CD4-positive, alpha-beta T cell treated with Interleukin-4 for 1 hour (primary cell): ENCODE results near the gene AP1S2.
"Not testable (repeated sequence)": the region's sequence is repeated elsewhere in the genome, so short reads cannot be mapped to it uniquely, and the experiment has no call there.

Experiments
- DNase-seq, 2 donors: peaks; one replicate each; pipeline ENCODE4 v3.0.0-alpha.2; 2020 to 2022

Gene AP1S2

DNA sequence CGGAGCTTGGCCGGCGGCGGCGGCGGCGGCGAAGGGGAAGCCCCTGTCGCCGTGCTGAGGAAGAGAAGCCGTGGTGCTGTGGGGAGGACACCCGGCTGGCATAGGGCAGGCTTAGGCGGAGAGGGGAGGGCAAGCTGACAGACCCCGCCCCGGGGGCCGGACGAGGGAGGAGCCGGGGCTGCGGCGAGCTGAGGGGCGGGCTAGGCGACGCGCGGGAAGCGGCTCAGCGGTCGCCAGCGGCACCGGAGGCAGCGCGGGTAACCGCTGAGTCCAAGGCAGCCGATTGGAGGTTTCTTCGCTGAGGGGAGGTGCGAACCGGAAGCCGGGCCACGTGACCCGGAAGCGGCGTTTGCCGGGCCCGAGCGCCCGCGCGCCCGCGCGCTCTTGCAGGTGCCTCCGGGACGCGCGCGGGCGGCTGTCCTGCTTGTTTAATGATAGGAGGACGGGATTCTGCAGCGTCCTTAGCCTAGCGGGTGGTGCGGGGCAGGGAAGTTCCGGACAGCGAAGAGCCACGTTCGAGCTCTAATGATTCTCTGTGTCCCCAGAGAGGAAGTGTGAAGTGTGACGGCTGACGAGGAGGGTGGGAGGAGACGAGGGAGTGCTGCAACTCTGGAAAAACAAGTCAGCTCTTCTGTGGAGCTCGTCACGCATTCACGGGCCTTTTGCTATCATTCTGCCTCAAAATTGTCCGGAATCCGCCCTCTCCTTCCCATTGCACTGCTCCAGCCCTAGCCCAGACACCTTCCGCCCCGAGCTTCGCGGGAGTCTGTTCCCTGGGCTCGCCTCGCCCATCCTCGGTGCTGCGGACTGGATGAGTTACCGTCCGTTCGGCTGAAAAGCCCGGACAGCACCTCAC is at the start of gene AP1S2:
AP1S2 (minus strand) TSS at position 102 of the 856 bp plus-strand sequence. CDS start 2,289 bp downstream, outside the sequence.
- peak; percentile 95 to 98 for DNase-seq

DNA sequence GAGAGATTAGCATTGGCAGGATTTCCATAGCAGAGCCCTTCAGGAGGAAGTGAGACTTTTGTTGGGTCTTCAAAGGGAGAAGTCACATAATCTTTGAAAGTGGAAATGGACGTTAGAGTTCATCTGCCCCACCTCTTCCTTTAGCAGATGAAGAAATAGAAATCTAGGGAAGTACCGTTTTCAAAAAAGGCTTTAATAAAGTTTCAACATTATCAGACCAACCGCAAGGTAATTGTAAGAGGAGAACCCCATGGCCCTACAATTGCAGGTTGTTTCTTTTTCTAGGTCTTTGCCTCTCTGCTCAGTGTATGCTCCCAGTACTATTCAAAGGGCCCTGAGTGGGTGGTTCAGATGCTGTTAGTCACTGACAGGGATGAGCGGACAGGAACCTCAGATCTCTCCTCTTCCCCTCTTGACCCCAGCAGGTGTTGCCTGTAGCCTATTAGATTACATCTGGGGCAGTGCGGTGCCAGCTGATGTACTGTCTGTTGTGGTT is 48.6 kb upstream of the AP1S2 start:
- peak; percentile 9 to 26 for DNase-seq

- no peak for DNase-seq
Observed at GRCh38 chrX:15895334-15895733, 40.7 kb upstream of the AP1S2 start.

- no peak for DNase-seq
Observed at GRCh38 chrX:15894724-15895123, 40.1 kb upstream of the AP1S2 start.

DNA sequence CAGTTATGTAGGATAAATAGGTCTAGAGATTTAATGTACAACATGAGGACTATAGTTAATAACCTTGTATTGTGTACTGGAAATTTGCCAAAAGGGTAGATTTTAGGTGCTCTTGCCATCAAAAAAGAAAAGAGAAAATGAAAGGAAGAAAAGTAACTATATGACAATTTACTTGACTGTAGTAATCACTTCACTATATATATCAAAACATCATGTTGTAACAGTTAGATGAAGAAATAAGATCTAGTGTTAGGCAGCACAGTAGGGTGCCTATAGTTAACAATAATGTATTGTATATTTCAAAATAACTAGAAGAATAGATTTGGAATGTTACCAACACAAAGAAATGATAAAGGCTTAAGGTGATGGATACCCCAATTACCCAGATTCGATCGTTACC is 35.9 kb upstream of the AP1S2 start:
- DNase-seq = no peak

- DNase-seq = no peak
Observed at GRCh38 chrX:15888062-15888461, 33.4 kb upstream of the AP1S2 start.

DNA sequence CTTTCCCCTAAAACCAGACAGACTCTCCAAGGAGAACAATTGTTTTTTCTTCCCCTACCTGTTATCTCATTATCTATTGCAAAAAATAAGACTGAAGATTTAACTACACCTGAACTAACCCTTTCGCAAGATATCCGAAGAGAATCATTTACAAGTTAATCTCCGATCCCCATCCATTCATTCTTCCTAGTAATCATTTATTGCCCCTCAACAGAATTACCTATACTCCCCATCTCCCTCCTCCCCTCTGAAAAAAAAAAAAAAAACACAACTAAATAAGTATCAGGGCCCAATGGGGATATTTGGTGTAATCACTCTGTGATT is 28.9 kb upstream of the AP1S2 start:
- DNase-seq = no peak

GRCh38 chrX:15882704-15883539 is 28.3 kb upstream of the AP1S2 start:
- peak in 1 of 2 donors; percentile 35 for DNase-seq

- DNase-seq = no peak
Observed at GRCh38 chrX:15881381-15881897, 26.8 kb upstream of the AP1S2 start.

- not testable (repeated sequence) for DNase-seq
Observed at GRCh38 chrX:15877914-15878313, 23.3 kb upstream of the AP1S2 start.

DNA sequence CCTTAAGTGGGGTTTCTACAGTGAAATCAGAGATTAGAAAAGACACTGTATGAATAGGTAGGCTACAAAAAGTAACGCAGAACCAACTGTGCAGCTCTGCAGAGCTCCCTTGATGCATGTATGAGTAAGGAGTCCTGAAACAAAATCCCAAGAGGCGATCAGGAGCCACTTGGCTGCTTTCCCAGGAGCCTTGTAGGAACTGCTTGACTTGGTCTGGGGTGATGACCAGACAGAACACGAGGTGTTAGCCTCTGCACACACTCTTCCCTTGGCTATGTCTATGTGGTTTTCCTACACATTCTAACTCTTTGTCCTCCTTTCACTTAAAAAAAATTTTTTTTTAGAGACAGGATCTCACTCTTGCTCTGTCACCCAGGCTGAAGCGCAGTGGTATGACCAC is 22.8 kb upstream of the AP1S2 start:
- no peak for DNase-seq

DNA sequence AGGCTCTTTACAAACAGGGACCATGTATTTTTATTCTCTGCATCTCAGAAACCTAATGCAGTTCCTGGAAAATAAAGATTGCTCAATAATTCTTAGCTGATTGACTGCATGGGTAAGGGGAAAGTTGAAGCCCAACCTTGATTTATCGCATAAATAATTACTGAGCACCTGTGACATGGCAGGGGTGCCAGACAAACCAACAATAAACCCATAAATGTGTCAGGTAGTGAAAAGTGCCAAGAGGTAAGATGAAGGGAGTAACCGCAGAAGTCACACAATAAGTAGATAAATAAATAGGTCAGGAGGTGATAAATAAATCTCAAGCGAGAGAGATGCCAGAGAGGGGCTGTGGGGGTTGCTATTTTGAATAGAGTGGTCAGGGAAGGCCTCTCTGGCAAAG is 20.1 kb upstream of the AP1S2 start:
- no peak for DNase-seq

DNA sequence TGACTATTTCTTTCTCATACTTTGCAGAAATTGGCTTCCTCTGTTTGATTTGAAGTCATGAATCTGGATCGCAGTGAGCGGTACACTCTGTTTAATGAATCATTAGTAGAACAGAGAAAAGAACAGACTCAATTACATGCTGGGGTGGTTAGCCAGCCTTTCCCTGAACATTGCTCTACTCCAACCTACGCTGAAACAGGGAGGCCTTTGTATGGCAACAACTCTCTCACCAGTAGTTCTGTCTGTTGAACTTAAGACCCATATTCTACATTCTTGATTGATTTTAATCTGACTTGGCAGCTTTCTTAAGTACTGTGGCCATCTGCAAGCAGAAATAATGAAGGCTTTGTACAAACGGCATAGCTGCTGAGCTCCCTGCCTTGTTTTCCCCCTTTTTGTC is 19.0 kb upstream of the AP1S2 start:
- DNase-seq = no peak

DNA sequence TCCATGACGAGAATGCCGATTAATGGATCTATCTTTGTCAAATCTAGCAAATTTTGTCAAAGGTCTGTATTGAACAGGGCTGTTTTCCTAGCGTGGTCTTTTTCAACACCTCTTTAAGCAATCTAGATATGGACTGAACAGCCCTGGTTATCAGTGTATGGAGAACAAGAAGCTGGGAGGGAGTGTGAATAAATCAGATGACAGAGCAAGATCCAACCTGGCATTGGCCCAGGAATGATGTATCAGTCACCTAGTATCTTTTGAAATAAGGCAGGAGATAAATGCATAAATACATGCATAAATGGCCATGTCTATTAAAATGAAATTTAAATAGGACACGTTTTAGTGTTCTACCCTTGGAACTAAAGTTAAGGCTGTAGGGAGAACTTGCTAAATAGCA is 15.7 kb upstream of the AP1S2 start:
- no peak for DNase-seq

GRCh38 chrX:15869695-15870094 is 15.1 kb upstream of the AP1S2 start:
- DNase-seq = no peak

GRCh38 chrX:15866147-15866546 is 11.5 kb upstream of the AP1S2 start:
- DNase-seq = no peak

DNA sequence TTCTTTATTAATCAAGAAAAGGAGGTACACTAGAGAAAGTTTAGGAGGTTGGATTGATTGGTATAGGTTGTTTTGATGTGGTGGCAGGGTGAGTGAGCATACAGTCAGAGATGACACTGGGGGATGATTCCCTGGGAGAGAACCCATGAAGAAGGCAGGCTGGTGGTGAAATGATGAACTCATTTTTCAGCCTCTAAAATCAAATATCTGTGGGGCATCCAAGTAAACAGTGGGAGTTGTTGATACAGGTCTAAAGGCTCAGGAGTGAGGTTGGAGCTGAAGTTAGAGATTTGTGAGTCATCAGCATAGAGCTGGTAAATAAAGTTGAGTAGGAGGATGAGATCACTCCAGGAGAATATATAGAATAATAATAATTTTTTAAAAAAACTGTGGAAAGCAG is 10.0 kb upstream of the AP1S2 start:
- DNase-seq = no peak

DNA sequence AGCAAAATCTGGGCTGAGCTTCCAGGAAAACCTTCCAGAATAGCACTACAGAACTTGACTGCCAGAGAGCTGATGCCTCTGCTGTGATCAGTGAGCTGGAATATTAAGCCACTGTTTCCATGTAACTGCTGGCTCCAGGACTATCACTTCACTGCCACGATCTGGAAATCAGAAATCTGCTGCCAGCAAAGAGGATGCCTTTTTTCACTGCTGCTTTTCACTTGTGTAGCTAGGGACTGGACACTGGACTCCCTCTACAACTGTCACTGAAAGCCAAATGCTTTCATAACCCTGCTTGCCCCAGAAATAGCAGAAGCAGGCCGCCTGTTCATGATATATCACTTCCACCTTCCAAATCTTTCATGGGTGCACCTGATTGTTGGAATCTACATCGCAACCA is 9.4 kb upstream of the AP1S2 start:
- no peak for DNase-seq

DNA sequence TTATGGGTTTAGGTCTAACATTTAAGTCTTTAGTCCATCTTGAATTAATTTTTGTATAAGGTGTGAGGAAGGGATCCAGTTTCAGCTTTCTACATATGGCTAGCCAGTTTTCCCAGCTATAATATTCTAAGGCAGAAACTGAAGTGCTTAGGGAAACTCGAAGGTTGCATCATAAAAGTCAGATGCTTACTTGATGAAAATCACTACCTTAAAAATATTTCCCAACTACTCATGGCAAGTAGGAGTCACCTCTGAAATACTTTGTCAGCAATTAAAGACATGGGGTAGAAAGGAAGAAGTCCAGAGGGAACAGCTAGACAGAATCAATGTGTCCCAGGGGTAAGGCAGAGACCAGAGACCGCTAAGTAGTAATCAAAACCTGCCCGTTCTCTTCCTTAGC is 6.3 kb upstream of the AP1S2 start:
- no peak for DNase-seq

GRCh38 chrX:15858051-15858450 is 3.4 kb upstream of the AP1S2 start:
- DNase-seq = no peak

- DNase-seq = no peak
Observed at GRCh38 chrX:15856636-15857035, 2.0 kb upstream of the AP1S2 start.

GRCh38 chrX:15856222-15856587 is 1.6 kb upstream of the AP1S2 start:
- peak in 1 of 2 donors; percentile 25 for DNase-seq

DNA sequence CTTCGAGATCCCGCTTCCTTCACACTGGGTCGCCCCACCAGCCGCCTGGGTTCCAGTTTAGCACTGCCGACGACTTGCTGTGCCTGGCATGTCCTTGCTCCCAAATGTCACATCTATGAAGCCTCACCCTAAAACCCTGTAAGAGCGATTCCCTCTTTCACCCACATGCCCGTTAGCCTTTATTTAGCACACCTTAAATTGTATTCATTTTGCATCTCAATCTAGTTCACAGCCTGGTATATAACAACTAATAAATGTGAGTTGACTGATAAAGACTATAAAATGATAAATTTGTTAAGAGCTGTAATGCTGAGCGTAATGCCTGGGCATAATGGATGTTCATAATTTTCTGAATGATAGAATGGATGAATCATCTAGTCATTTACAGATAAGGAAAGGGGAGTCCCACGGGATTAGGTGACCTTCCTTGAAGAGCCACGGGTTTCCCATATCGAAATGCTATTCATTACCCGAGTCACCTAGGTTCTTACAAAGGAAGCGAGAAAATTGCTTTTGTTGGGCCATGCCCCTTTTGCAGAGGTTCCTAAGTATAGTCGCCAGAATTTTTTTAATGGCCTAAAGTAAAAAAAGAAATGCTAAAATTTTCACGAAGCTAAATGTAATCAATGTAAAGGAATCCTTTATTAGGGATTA is 1.1 kb upstream of the AP1S2 start:
- no peak for DNase-seq
